GM12872 (cell line): ENCODE measurements around the gene MRPL53.

Source experiments
- CTCF ChIP-seq: IDR thresholded peaks from 3 replicates; pipeline ENCODE4 v1.5.1; 2011; ENCODE audit warnings: low read depth, mild to moderate bottlenecking, low read length, moderate library complexity; ENCODE audit not compliant: insufficient read depth

MRPL53 gene

GRCh38 chr2:74499267-74499939 lies 26.9 kb upstream of the MRPL53 start, which contains the start of gene LBX2:
LBX2 (minus strand) TSS chr2:74499603; CDS start chr2:74499537, 66 bp downstream.
- TF ChIP-seq CTCF, result no peak

- no peak for TF ChIP-seq CTCF
Measured at GRCh38 chr2:74498500-74499266, 26.2 kb upstream of the MRPL53 start.

GRCh38 chr2:74497777-74498499 lies 25.5 kb upstream of the MRPL53 start:
- TF ChIP-seq CTCF, result no peak

- no peak for TF ChIP-seq CTCF
Measured at GRCh38 chr2:74496997-74497776, 24.7 kb upstream of the MRPL53 start.

GRCh38 chr2:74495440-74495839 lies 23.0 kb upstream of the MRPL53 start:
- no peak for TF ChIP-seq CTCF

- TF ChIP-seq CTCF, result no peak
Measured at GRCh38 chr2:74493546-74493945, 21.1 kb upstream of the MRPL53 start.
